IMR-90 (cell line): ENCODE results near the gene SGMS1. TPM values are rescaled to one million over a fixed set of nuclear protein-coding genes. Genes with fewer than 3 reads are reported as not detected.

Source experiments
- ATAC-seq: fragments of 200-7000 bp; cut with Tn5 transposase; 2 replicates; pipeline ENCODE4 v1.9.1; 2020; ENCODE audit warnings: low read depth, mild to moderate bottlenecking, moderate library complexity
- BruUV-seq: library from RNA; stranded (reverse); fragments of 400-500 nt; replicated peaks from 2 replicates; lab custom pipeline; 2021; lab: Mats Ljungman, UMichigan
- CTCF ChIA-PET: fragments of 300-600 bp; formaldehyde crosslinking; extraction: SDS; loops from one replicate; lab custom pipeline; 2021; ENCODE audit warnings: antibody characterized with exemption; lab: Yijun Ruan, JAX
- POLR2A ChIA-PET: fragments of 300-600 bp; sonication (Branson Sonifier 250); formaldehyde crosslinking; loops from one replicate; lab custom pipeline; 2022; ENCODE audit warnings: antibody characterized with exemption; ENCODE audit not compliant: unreplicated experiment; lab: Charles Lee
- DNase-seq: peaks from one replicate; pipeline ENCODE4 v3.0.0; 2013
- H2AFZ ChIP-seq: replicated peaks from 2 replicates; pipeline ENCODE3; 2013; ENCODE audit warnings: low read length, mild to moderate bottlenecking; ENCODE audit not compliant: poor library complexity
- H2AK5ac ChIP-seq: 2 replicates; pipeline ENCODE4 v1.6.1; 2013; ENCODE audit warnings: low read depth, low read length, inconsistent platforms
- H2AK9ac ChIP-seq: replicated peaks from 2 replicates; pipeline ENCODE3; 2013; ENCODE audit warnings: mild to moderate bottlenecking, low read depth, low read length, moderate library complexity; ENCODE audit not compliant: poor library complexity
- H2BK120ac ChIP-seq: 2 replicates; pipeline ENCODE4 v1.6.1; 2013; ENCODE audit warnings: low read depth, low read length, inconsistent platforms
- H2BK15ac ChIP-seq: 3 replicates; pipeline ENCODE4 v1.6.1; 2013; ENCODE audit warnings: low read depth, low read length, inconsistent platforms
- H2BK20ac ChIP-seq: 2 replicates; pipeline ENCODE4 v1.6.1; 2013; ENCODE audit warnings: low read depth, mild to moderate bottlenecking, inconsistent platforms, low read length, moderate library complexity
- H2BK5ac ChIP-seq: 2 replicates; pipeline ENCODE4 v1.6.1; 2013; ENCODE audit warnings: mild to moderate bottlenecking, low read depth, low read length, inconsistent platforms; ENCODE audit not compliant: poor library complexity, severe bottlenecking
- H3K14ac ChIP-seq: replicated peaks from 2 replicates; pipeline ENCODE4 v1.6.1; 2013; ENCODE audit warnings: low read depth, low read length, inconsistent platforms
- H3K18ac ChIP-seq: 2 replicates; pipeline ENCODE4 v1.6.1; 2013; ENCODE audit warnings: low read depth, low read length, control low read depth
- H3K23ac ChIP-seq: 2 replicates; pipeline ENCODE4 v1.6.1; 2013; ENCODE audit warnings: low read depth, low read length, inconsistent platforms
- H3K27ac ChIP-seq: 2 replicates; pipeline ENCODE4 v1.5.1; 2013; ENCODE audit warnings: mild to moderate bottlenecking, control low read depth, low read length; ENCODE audit not compliant: insufficient read depth
- H3K27me3 ChIP-seq: 2 replicates; pipeline ENCODE4 v1.6.1; 2013; ENCODE audit warnings: low read length; ENCODE audit not compliant: control insufficient read depth, insufficient read depth
- H3K36me3 ChIP-seq: 2 replicates; pipeline ENCODE4 v1.6.1; 2013; ENCODE audit warnings: low read length, mixed read lengths; ENCODE audit not compliant: control insufficient read depth, insufficient read depth
- H3K4ac ChIP-seq: 2 replicates; pipeline ENCODE4 v1.6.1; 2013; ENCODE audit warnings: low read depth, low read length, inconsistent platforms
- H3K4me1 ChIP-seq: 2 replicates; pipeline ENCODE4 v1.6.1; 2013; ENCODE audit warnings: low read length, mixed read lengths; ENCODE audit not compliant: control insufficient read depth, insufficient read depth
- H3K4me2 ChIP-seq: 2 replicates; pipeline ENCODE4 v1.6.1; 2013; ENCODE audit warnings: low read depth, mild to moderate bottlenecking, control low read depth, low read length, moderate library complexity
- H3K4me3 ChIP-seq: 2 replicates; pipeline ENCODE4 v1.5.1; 2013; ENCODE audit warnings: low read depth, mild to moderate bottlenecking, control low read depth, low read length, moderate library complexity; ENCODE audit not compliant: insufficient read depth
- H3K56ac ChIP-seq: 2 replicates; pipeline ENCODE4 v1.6.1; 2013; ENCODE audit warnings: low read length, inconsistent platforms; ENCODE audit not compliant: insufficient read depth; ENCODE audit errors: extremely low read depth
- H3K79me1 ChIP-seq, 2 experiments: 2 replicates each; pipeline ENCODE4 v1.6.1; 2013; ENCODE audit warnings: low read length in 2 of 2, inconsistent platforms in 1 of 2, low read depth in 1 of 2
- H3K9ac ChIP-seq: 2 replicates; pipeline ENCODE4 v1.6.1; 2013; ENCODE audit warnings: low read depth, low read length, control low read depth
- H3K9me1 ChIP-seq: 2 replicates; pipeline ENCODE4 v1.6.1; 2013; ENCODE audit warnings: low read length, inconsistent platforms; ENCODE audit not compliant: insufficient read depth
- H3K9me3 ChIP-seq: 2 replicates; pipeline ENCODE4 v1.6.1; 2013; ENCODE audit warnings: low read length; ENCODE audit not compliant: control insufficient read depth, insufficient read depth
- H4K20me1 ChIP-seq: 2 replicates; pipeline ENCODE4 v1.6.1; 2013; ENCODE audit warnings: low read length, inconsistent platforms; ENCODE audit not compliant: insufficient read depth
- H4K5ac ChIP-seq: 2 replicates; pipeline ENCODE4 v1.6.1; 2013; ENCODE audit warnings: mild to moderate bottlenecking, low read depth, low read length, control low read depth
- H4K8ac ChIP-seq, 2 experiments: 2 replicates each; pipeline ENCODE4 v1.6.1; 2013; ENCODE audit warnings: low read depth in 2 of 2, low read length in 2 of 2, control low read depth in 1 of 2, inconsistent platforms in 1 of 2
- H4K91ac ChIP-seq: 2 replicates; pipeline ENCODE4 v1.6.1; 2013; ENCODE audit warnings: low read depth, low read length, inconsistent platforms; ENCODE audit not compliant: insufficient read depth
- BHLHE40 ChIP-seq: fragments of 150-350 bp; IDR thresholded peaks from 2 replicates; pipeline ENCODE4 v1.6.1; 2016; ENCODE audit warnings: mild to moderate bottlenecking, low read depth, low read length
- CHD1 ChIP-seq: IDR thresholded peaks from 2 replicates; pipeline ENCODE4 v1.6.1; 2012; ENCODE audit warnings: low read depth, low read length, improper control_type of control experiment
- MAZ ChIP-seq: IDR thresholded peaks from 2 replicates; pipeline ENCODE4 v1.6.1; 2012; ENCODE audit warnings: low read depth, mild to moderate bottlenecking, low read length, improper control_type of control experiment, moderate library complexity, borderline replicate concordance
- MXI1 ChIP-seq: IDR thresholded peaks from 2 replicates; pipeline ENCODE4 v1.6.1; 2012; ENCODE audit warnings: low read depth, mild to moderate bottlenecking, low read length, moderate library complexity, borderline replicate concordance
- NFE2L2 ChIP-seq: fragments of 150-350 bp; IDR thresholded peaks from 2 replicates; pipeline ENCODE4 v1.6.1; 2016; ENCODE audit warnings: low read depth, mild to moderate bottlenecking, low read length
- RFX5 ChIP-seq: IDR thresholded peaks from 2 replicates; pipeline ENCODE4 v1.8.0; 2012; ENCODE audit warnings: low read depth, mild to moderate bottlenecking, low read length, moderate library complexity
- SMC3 ChIP-seq: fragments of 150-350 bp; IDR thresholded peaks from 2 replicates; pipeline ENCODE4 v1.6.1; 2016; ENCODE audit warnings: low read depth, mild to moderate bottlenecking, antibody characterized with exemption, low read length, moderate library complexity
- WGBS, 2 experiments: methylation state at CpG; one replicate each; pipeline versions ENCODE4 v1.1.5 to v1.1.7; 2013; ENCODE audit warnings: missing lambda C conversion rate in 2 of 2; ENCODE audit not compliant: insufficient read length in 1 of 2; ENCODE audit errors: extremely low coverage in 2 of 2; 5-methylcytosine and 5-hydroxymethylcytosine counted together
- dilution Hi-C: fragments of 300-500 bp; cut with HindIII; formaldehyde crosslinking; loops from one replicate; pipeline ENCODE4 v1.14.3; 2018; ENCODE audit warnings: low sequenced_read_pairs; ENCODE audit not compliant: unreplicated experiment
- in situ Hi-C: fragments of 300-500 bp; cut with MboI; formaldehyde crosslinking; loops from 3 replicates; pipeline ENCODE4 v1.14.3; 2019; ENCODE audit warnings: low sequenced_read_pairs, inconsistent platforms, mixed read lengths
- intact Hi-C: fragments of 100-400 bp; cut with micrococcal nuclease; formaldehyde crosslinking; loops from 2 replicates; pipeline ENCODE4 v1.10.0; 2022
- polyA plus RNA-seq, 3 experiments: library from polyadenylated mRNA; depleted of rRNA; stranded (reverse); fragments of >200 nt; gene quantifications; 2 replicates each; pipeline ENCODE4 v1.2.3, GENCODE V29; 2012; ENCODE audit warnings: low replicate concordance in 1 of 3
- total RNA-seq: library from RNA; depleted of rRNA; stranded (reverse); fragments of >200 nt; gene quantifications from 2 replicates; pipeline ENCODE4 v1.2.3, GENCODE V29; 2012

Gene SGMS1
- total and polyA plus RNA-seq, 2 of the 4 experiments (the other 2 are of a cell fraction), result 9.8 to 30.8 TPM

DNA sequence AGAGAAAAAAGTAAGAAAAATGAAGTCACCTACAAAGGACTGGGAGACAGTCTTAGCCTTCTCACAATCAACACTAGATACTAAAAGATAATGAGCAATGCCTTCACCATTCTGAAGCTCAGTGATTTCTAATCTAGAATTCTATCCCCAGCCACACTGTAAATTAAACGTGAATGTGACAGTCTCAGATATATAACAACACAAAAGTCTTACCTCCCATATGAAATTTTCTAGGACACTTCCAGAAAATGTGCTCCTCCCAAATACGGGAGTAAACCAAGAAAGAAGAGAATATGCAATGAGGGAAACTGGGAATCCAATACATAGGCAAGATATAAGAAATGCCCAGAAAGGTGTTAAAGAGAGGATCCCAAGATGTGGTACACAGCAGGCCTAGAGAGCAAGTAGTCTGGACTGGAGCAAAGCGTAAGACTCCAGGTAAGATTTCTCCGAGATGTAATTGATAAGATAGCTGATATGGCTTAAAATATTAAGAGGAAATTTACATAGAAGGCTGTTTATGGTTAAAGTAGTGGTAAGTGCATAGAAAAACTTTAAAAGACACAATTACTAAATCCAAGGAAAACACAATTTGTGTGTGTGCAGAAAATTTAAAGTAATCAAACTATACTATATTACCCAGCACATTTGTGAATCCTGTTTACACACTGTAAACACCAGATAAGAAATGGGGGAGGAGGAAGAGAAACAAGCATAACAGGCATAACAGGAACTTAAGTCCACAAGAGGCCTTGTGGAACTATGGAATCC is 44.1 kb downstream of the SGMS1 start:
- no peak overlapping the region for H3K14ac ChIP-seq
- no peak overlapping the region for H2BK15ac ChIP-seq
- in situ Hi-C loops (no loop called here), dilution Hi-C loops (no loop called here), intact Hi-C loops (no loop called here)
- H4K8ac ChIP-seq, result no peak overlapping the region
- 0 out of 2 replicates have a peak overlapping the region, but pooled peaks have one; percentile 23 for H2BK20ac ChIP-seq
- no peak overlapping the region for H2AK5ac ChIP-seq
- no peak for ATAC-seq
- ChIA-PET POLR2A (no interaction called here), CTCF (no interaction called here)
- peaks cover 10 to 35% of the 10 kb centered on the region in 2 experiments; a peak in 3 of 4 replicates for H3K79me1 ChIP-seq
- no peak overlapping the region for H4K91ac ChIP-seq
- TF ChIP-seq RFX5 (no peak), NFE2L2 (no peak), MXI1 (no peak), BHLHE40 (no peak), CHD1 (no peak), MAZ (no peak), SMC3 (no peak)
- H3K4ac ChIP-seq, result no peak overlapping the region
- no TSS peak for BruUV-seq
- WGBS, 2 experiments, result no CpG with 5 or more reads among the region's 4 CpGs
- DNase-seq, result no peak
- no peak overlapping the region for H3K27ac ChIP-seq
- no peak overlapping the region for H3K4me3 ChIP-seq
- no peak overlapping the region for H2BK5ac ChIP-seq
- H3K9me3 ChIP-seq, result no peaks in the 10 kb centered on the region
- no peak overlapping the region for H2AFZ ChIP-seq
- no peak overlapping the region for H2AK9ac ChIP-seq
- H3K56ac ChIP-seq, result no peak overlapping the region
- no peaks in the 10 kb centered on the region for H3K27me3 ChIP-seq
- no peak overlapping the region for H3K18ac ChIP-seq
- H4K5ac ChIP-seq, result no peak overlapping the region
- H3K4me2 ChIP-seq, result no peak overlapping the region
- peaks cover 7% of the 10 kb centered on the region for H3K9me1 ChIP-seq
- no peak overlapping the region for H3K23ac ChIP-seq
- H3K9ac ChIP-seq, result no peak overlapping the region
- H3K4me1 ChIP-seq, result peaks cover 9% of the 10 kb centered on the region
- peaks cover 14% of the 10 kb centered on the region; the same call in 1 of the 2 replicates for H4K20me1 ChIP-seq
- H3K36me3 ChIP-seq, result no peaks in the 10 kb centered on the region; the same call in 1 of the 2 replicates
- H2BK120ac ChIP-seq, result no peak overlapping the region
